HuH-7 (cell line): ENCODE data around the gene SEMA3G.

Source experiments
- DNase-seq: peaks from one replicate; pipeline ENCODE4 v3.0.0; 2011; ENCODE audit warnings: low spot score

The SEMA3G gene

GRCh38 chr3:52394751-52395502, 50.0 kb downstream of the SEMA3G start:
- no peak for DNase-seq

GRCh38 chr3:52393959-52394670, 50.8 kb downstream of the SEMA3G start:
- DNase-seq = no peak

DNA sequence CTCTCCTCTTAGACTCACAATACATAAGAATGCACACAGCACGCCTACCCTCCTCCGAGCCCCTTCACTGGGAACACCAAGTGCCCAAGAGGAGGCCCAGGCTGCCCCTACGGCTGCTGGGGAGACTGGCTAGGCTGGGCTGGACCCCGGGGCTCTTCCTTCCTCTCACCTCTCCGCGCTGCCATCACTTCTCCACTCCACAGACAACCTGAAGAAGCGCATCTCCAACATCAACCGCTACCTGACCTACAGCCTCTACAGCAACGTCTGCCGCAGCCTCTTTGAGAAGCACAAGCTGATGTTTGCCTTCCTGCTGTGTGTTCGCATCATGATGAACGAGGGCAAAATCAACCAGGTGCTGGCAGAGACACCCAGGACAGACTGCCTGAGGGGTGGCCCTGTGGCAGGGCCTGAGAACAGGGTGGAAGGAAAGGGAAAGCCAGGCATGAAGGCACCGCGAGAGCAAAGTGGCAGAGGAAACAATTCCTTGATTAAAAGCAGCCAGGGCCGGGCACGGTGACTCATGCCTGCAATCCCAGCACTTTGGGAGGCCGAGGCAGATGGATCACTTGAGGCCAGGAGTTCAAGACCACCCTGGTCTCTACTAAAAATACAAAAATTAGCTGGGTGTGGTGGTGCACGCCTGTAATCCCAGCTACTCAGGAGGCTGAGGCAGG, 51.6 kb downstream of the SEMA3G start:
- no peak for DNase-seq

DNA sequence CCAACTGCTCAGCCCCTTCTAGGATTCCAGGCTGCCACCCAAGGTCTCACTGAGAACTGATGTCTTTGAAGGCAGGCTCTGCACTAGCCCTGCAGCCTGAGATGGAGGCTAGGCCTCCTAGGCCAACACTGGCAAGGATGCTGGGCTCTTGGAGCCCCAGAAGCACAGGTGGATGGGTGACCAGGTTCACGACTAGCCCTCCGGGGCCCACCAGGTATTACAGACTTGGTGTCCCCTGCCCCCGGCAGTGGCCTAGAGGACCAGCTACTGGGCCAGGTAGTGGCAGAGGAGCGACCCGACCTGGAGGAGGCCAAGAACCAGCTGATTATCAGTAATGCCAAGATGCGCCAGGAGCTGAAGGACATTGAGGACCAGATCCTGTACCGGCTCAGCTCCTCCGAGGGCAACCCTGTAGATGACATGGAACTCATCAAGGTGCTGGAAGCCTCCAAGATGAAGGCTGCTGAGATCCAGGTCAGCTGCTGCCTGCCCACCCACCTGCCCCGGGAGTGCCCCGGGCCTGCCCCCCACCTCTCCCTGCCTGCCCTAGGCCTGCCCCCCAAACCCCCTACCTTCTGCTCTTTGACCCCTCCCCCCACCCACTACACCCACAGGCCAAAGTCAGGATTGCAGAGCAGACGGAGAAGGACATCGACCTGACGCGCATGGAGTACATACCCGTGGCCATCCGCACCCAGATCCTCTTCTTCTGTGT, 52.5 kb downstream of the SEMA3G start:
- DNase-seq = no peak

GRCh38 chr3:52391096-52391495, 53.8 kb downstream of the SEMA3G start:
- no peak for DNase-seq

DNA sequence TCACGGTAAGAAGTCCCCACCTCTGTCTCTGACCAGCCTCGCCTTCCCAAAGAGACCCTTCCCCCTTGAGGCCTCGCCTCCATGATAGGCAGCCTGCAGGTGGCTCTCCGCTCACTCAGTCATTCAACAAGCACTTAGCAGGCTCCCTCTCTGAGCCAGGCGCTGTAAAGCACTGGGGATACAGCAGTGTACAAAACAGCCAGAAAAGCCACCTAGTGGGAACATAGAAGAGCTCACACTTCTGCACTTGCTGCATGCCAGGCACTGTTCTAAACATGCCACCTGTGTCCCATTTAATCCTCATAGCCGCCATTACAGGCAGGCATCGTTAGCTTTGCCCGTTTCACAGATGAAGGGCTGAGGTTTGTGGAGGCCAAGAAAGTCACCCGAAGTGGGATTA, 56.0 kb downstream of the SEMA3G start:
- no peak for DNase-seq

- peak; percentile 56 for DNase-seq
Measured at GRCh38 chr3:52388348-52388821, 56.5 kb downstream of the SEMA3G start.

DNA sequence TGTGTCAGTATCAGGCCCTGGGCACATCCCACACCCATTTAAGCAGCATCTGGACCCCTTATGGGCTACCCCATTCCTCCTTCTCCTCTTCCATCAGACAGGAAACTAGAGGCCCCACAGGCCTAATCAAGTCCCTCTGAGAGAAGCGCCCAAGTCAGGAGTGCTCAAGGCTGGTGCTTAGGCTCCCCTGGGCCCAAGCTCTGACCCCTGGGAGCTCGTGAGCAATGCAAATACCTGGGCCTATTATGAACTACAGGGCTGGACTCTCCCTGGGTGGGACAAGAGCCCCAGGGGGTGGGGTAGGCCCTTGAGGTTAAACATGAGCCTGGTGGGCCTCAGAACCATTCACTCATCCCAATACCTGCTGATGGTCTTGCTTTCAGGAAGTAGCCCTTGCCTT, 57.4 kb downstream of the SEMA3G start:
- peak; percentile 12 for DNase-seq

- DNase-seq = peak; percentile 76
Measured at GRCh38 chr3:52385157-52385556, 59.7 kb downstream of the SEMA3G start.

DNA sequence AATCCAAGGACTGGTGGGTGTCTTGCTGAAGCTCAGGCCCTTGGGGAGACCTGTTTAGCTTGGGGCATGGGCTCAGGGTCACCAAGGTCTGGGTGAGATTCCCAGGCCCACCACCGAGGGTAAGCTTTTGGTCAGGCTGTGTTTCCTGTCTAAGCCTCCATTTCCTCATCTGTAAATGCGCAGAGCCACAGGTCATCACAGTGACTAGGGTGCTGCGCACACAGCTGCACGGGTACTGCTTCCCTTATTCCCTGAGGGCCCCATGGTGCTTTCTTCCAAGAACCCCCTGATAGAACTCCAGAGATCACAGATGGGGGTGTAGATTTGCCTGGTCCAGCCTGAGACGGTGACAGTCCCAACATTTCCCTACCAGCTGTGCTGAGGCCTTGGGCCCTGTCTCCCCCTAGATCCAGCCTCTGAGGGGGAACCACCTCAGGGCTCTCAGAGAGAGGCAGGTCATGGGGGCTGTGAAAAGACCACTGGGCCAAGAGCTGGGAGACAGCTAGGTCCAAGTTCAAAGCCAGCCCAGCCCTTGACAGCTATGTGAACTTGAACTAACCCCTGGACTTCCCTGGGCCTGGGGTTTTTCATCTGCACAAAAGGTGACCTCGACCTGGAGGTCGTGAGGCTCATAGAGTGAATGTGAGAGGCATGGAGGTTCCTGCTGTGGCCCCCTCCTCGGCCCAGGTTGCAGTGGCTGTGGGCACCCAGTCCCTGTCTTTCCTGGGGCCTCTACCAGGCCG, 60.7 kb downstream of the SEMA3G start:
- DNase-seq = no peak

DNA sequence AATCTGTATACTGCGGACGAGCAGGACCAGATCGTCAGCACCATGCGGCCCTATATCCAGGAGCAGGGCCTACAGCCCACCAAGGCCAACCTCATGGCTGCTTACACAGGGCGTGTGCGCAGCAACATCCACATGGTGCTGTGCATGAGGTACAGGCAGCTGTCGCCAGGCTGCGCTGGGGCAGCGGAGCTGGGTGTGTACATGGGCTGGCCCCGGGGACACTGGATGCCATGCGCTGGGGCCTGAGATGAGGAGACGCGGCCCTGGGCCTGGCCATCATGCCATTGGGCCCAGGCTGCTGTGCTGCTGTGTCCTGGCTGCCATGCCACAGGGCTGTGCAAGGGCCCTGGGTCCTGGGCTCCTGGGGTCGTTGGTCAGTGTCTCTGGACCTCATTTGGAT, 61.5 kb downstream of the SEMA3G start:
- no peak for DNase-seq
